Testis (tissue), 2 donors: Measurements from ENCODE around the gene B4GALNT4.

Experiments used
- CTCF ChIP-seq, 3 experiments: fragments of 450-650 bp in 2 of 3; fragments of 200-600 bp in 1 of 3; sonication (generic) in 1 of 3; IDR thresholded peaks; one replicate each; pipeline ENCODE4 v1.5.1; 2016 to 2019; ENCODE audit warnings: antibody characterized with exemption in 3 of 3, mild to moderate bottlenecking in 2 of 3, moderate library complexity in 1 of 3
- POLR2A ChIP-seq: fragments of 450-650 bp; IDR thresholded peaks from one replicate; pipeline ENCODE4 v1.6.1; 2017; ENCODE audit warnings: antibody characterized with exemption, mild to moderate bottlenecking, moderate library complexity

- TF ChIP-seq CTCF (IDR thresholded peaks at IDR 0.05): no peak
- TF ChIP-seq POLR2A: no peak
Observed at GRCh38 chr11:356610-357009, 12.7 kb upstream of the B4GALNT4 start.
